HEK293 (cell line): ENCODE data around the gene NUP210.

Experiments
- CTCF ChIP-seq: fragments of 450-650 bp; formaldehyde crosslinking; IDR thresholded peaks from 2 replicates; pipeline ENCODE4 v1.5.1; 2016; ENCODE audit warnings: missing biosample characterization, missing genetic modification characterization
- PRDM1 ChIP-seq: fragments of 450-650 bp; formaldehyde crosslinking; IDR thresholded peaks from 2 replicates; pipeline ENCODE4; 2016; ENCODE audit warnings: missing biosample characterization, missing genetic modification characterization
- SCRT1 ChIP-seq: fragments of 450-650 bp; formaldehyde crosslinking; IDR thresholded peaks from 2 replicates; pipeline ENCODE4 v1.5.1; 2016; ENCODE audit warnings: missing biosample characterization, missing genetic modification characterization, borderline replicate concordance
- TCF7L2 ChIP-seq: IDR thresholded peaks from 2 replicates; pipeline ENCODE4 v1.6.1; 2011; ENCODE audit warnings: low read depth, mild to moderate bottlenecking, inconsistent platforms, low read length, moderate library complexity, borderline replicate concordance
- ZBTB26 ChIP-seq: fragments of 450-650 bp; formaldehyde crosslinking; optimal IDR thresholded peaks from 2 replicates; pipeline ENCODE3; 2016; ENCODE audit warnings: missing biosample characterization, mild to moderate bottlenecking, missing genetic modification characterization
- ZNF366 ChIP-seq: fragments of 450-650 bp; formaldehyde crosslinking; conservative IDR thresholded peaks from 2 replicates; pipeline ENCODE4 v1.5.1; 2016; ENCODE audit warnings: missing biosample characterization, missing genetic modification characterization
- ZNF830 ChIP-seq: fragments of 450-650 bp; IDR thresholded peaks from 2 replicates; pipeline ENCODE4 v1.5.0; 2018; ENCODE audit warnings: missing biosample characterization, missing genetic modification characterization, low read depth, mild to moderate bottlenecking, moderate library complexity
- TF ChIP-seq, protein P1 (sequence below): IDR thresholded peaks from 2 replicates; pipeline ENCODE4 v1.6.1; 2011; ENCODE audit warnings: mild to moderate bottlenecking, low read depth, low read length, borderline replicate concordance

DNA sequence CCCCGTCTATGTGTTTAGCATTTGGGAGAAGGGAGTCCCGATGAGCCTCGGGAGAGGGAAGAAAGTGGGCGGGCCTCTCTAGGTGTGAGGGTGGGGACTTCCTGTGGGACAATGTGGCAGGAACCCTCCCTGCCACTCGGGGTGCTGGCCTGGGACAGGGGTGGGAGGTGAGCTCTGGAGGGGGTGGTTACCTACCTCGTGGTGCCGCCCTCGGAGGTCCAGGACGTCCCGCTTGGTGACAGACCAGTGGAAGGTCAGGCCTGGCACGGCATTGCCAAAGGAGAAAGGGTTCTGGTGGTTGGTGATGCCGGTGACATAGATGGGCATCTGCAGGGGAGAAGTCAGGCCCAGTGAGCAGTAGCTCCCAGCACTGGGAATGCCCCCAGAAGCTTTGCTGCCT is 83.5 kb downstream of the NUP210 start:
- TF ChIP-seq ZBTB26 (tag by site-specific recombination) = no peak
- no peak for TF ChIP-seq CTCF (tag by site-specific recombination)
- no peak for TF ChIP-seq PRDM1 (tag by site-specific recombination)
- TF ChIP-seq TCF7L2 = no peak
- TF ChIP-seq, protein P1, sequence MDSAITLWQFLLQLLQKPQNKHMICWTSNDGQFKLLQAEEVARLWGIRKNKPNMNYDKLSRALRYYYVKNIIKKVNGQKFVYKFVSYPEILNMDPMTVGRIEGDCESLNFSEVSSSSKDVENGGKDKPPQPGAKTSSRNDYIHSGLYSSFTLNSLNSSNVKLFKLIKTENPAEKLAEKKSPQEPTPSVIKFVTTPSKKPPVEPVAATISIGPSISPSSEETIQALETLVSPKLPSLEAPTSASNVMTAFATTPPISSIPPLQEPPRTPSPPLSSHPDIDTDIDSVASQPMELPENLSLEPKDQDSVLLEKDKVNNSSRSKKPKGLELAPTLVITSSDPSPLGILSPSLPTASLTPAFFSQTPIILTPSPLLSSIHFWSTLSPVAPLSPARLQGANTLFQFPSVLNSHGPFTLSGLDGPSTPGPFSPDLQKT = no peak
- TF ChIP-seq ZNF366 (tag by site-specific recombination) = no peak
- no peak for TF ChIP-seq ZNF830
- no peak for TF ChIP-seq SCRT1 (tag by site-specific recombination)
